HepG2 (cell line): Measurements from ENCODE around the gene FKBP10. TPM values are rescaled to one million over a fixed set of nuclear protein-coding genes. Genes with fewer than 3 reads are reported as not detected.

Experiments used
- BCL3 ChIP-seq: sonication (generic); formaldehyde crosslinking; IDR thresholded peaks from 2 replicates; pipeline ENCODE4 v1.5.1; 2020; ENCODE audit warnings: mild to moderate bottlenecking, missing genetic modification reagents, moderate library complexity
- CEBPB ChIP-seq: IDR thresholded peaks from 2 replicates; pipeline ENCODE4 v1.6.1; 2011; ENCODE audit warnings: low read depth, low read length, improper control_type of control experiment, borderline replicate concordance
- CEBPG ChIP-seq: IDR thresholded peaks from 2 replicates; pipeline ENCODE4 v1.6.1; 2016
- CSRNP2 ChIP-seq: sonication (generic); formaldehyde crosslinking; conservative IDR thresholded peaks from 2 replicates; pipeline ENCODE4 v1.8.0; 2022; ENCODE audit warnings: low read depth, missing genetic modification reagents
- HOMEZ ChIP-seq: IDR thresholded peaks from 2 replicates; pipeline ENCODE4 v1.6.1; 2016; ENCODE audit warnings: low read depth
- THAP11 ChIP-seq: IDR thresholded peaks from 2 replicates; pipeline ENCODE4 v1.6.1; 2016; ENCODE audit warnings: missing biosample characterization, missing genetic modification reagents
- THAP9 ChIP-seq: sonication (generic); formaldehyde crosslinking; IDR thresholded peaks from 2 replicates; pipeline ENCODE4; 2020; ENCODE audit warnings: missing genetic modification reagents, mild to moderate bottlenecking, borderline replicate concordance
- ZNF318 ChIP-seq: sonication (generic); formaldehyde crosslinking; IDR thresholded peaks from 2 replicates; pipeline ENCODE4 v1.4.0; 2020; ENCODE audit warnings: mild to moderate bottlenecking, missing genetic modification reagents
- ZNF431 ChIP-seq: sonication (generic); formaldehyde crosslinking; IDR thresholded peaks from 2 replicates; pipeline ENCODE4 v1.9.0; 2022; ENCODE audit warnings: missing genetic modification reagents, low read depth, mild to moderate bottlenecking, borderline replicate concordance
- ZNF432 ChIP-seq: sonication (generic); formaldehyde crosslinking; IDR thresholded peaks from 2 replicates; pipeline ENCODE4 v1.5.0; 2020; ENCODE audit warnings: missing genetic modification reagents, mild to moderate bottlenecking, borderline replicate concordance
- ZNF552 ChIP-seq: sonication (generic); formaldehyde crosslinking; IDR thresholded peaks from 2 replicates; pipeline ENCODE4 v1.9.0; 2022; ENCODE audit warnings: missing genetic modification reagents, mild to moderate bottlenecking, borderline replicate concordance
- ZNF737 ChIP-seq: sonication (generic); formaldehyde crosslinking; IDR thresholded peaks from 2 replicates; pipeline ENCODE4 v1.5.0; 2020; ENCODE audit warnings: missing genetic modification reagents, mild to moderate bottlenecking, borderline replicate concordance
- polyA plus RNA-seq, 8 experiments: library from polyadenylated mRNA; depleted of rRNA in 3 of 8; stranded (reverse) in 7 of 8; unstranded in 1 of 8; fragments of >200 nt; fragmentation: Illumina TruSeq in 4 of 8; extraction: Trizol in 4 of 8; gene quantifications; 2 replicates each; pipeline versions ENCODE4 v1.2.1 to v1.2.3, GENCODE V29; 2011 to 2016; ENCODE audit warnings: low read depth in 4 of 8, missing spikeins in 1 of 8, mixed read lengths in 1 of 8; ENCODE audit not compliant: insufficient read depth in 1 of 8
- total RNA-seq, 5 experiments: library from RNA; depleted of rRNA; stranded (reverse); fragments of >200 nt; fragmentation: Illumina TruSeq; extraction: Trizol; gene quantifications; 2 replicates each; pipeline ENCODE4 v1.2.3, GENCODE V29; 2016; ENCODE audit warnings: low read depth in 1 of 5

The FKBP10 gene
- total and polyA plus RNA-seq, 2 of the 13 experiments (the other 11 are each of a cell fraction or from before 2014, with no cell fraction given), result 149 to 573 TPM

- TF ChIP-seq THAP9 (CRISPR knock-in tag) (no peak), CSRNP2 (no peak), ZNF431 (CRISPR knock-in tag) (no peak), BCL3 (no peak), ZNF318 (CRISPR knock-in tag) (no peak), ZNF552 (CRISPR knock-in tag) (no peak), THAP11 (CRISPR knock-in tag) (no peak), HOMEZ (CRISPR knock-in tag) (no peak), ZNF737 (CRISPR knock-in tag) (no peak), ZNF432 (no peak), CEBPG (CRISPR knock-in tag) (peak; percentile 73), CEBPB (peak; percentile 83; the same call in 1 of the 2 replicates)
Measured at GRCh38 chr17:41837761-41838538, 25.1 kb downstream of the FKBP10 start, which contains the start of gene KLHL10 (continued).
